Endothelial cell of umbilical vein (primary cell): ENCODE measurements around the gene DENND6A. TPM values are rescaled to one million over a fixed set of nuclear protein-coding genes. Genes with fewer than 3 reads are reported as not detected.

Experiments
- BruUV-seq: library from RNA; stranded (reverse); fragments of 400-500 nt; replicated peaks from 2 replicates; lab custom pipeline; 2021; lab: Mats Ljungman, UMichigan
- CTCF ChIA-PET: fragments of 300-600, 350-600 bp; sonication (Branson Sonifier 250); formaldehyde crosslinking; loops from one replicate; lab custom pipeline; 2021; ENCODE audit warnings: antibody characterized with exemption, inconsistent platforms; lab: Charles Lee
- POLR2A ChIA-PET: fragments of 300-600, 350-600 bp; sonication (Branson Sonifier 250); formaldehyde crosslinking; loops from one replicate; lab custom pipeline; 2021; ENCODE audit warnings: antibody characterized with exemption, inconsistent platforms; lab: Charles Lee
- DNase-seq: peaks from one replicate; pipeline ENCODE4 v3.0.0-alpha.2; 2011; ENCODE audit warnings: low read depth, low spot score
- FAIRE-seq: peaks from 2 replicates; lab custom pipeline; 2011; peaks lifted over from hg19 to GRCh38; lab: Jason Lieb, UNC
- H2AFZ ChIP-seq: 2 replicates; pipeline ENCODE4 v1.6.0; 2012; ENCODE audit warnings: low read depth, low read length, control low read depth, inconsistent platforms
- H3K27ac ChIP-seq: 2 replicates; pipeline ENCODE4 v1.5.1; 2011; ENCODE audit warnings: low read depth, mild to moderate bottlenecking, control low read depth, low read length, moderate library complexity; ENCODE audit not compliant: insufficient read depth
- H3K27me3 ChIP-seq, 2 experiments: 2 replicates each; pipeline versions ENCODE4 v1.6.0 to v1.6.1; 2011; ENCODE audit warnings: low read length in 2 of 2, mixed read lengths in 1 of 2; ENCODE audit not compliant: control insufficient read depth in 2 of 2, insufficient read depth in 2 of 2
- H3K36me3 ChIP-seq, 2 experiments: 2 replicates in 1 of 2; 3 replicates in 1 of 2; pipeline ENCODE4 v1.5.1; 2011; ENCODE audit warnings: low read length in 2 of 2, mild to moderate bottlenecking in 1 of 2, moderate library complexity in 1 of 2; ENCODE audit not compliant: control insufficient read depth in 2 of 2, insufficient read depth in 2 of 2; ENCODE audit errors: extremely low read depth in 1 of 2
- H3K4me1 ChIP-seq: 3 replicates; pipeline ENCODE4 v1.5.1; 2011; ENCODE audit warnings: mild to moderate bottlenecking, low read length; ENCODE audit not compliant: control insufficient read depth, insufficient read depth; ENCODE audit errors: extremely low read depth
- H3K4me2 ChIP-seq: 2 replicates; pipeline ENCODE4 v1.6.1; 2011; ENCODE audit warnings: low read length, control low read depth, mixed read lengths; ENCODE audit not compliant: insufficient read depth
- H3K4me3 ChIP-seq, 3 experiments: fragments of 200-600 bp in 1 of 3; sonication (generic), shearing (Covaris generic) in 1 of 3; replicated peaks in 1 of 3; 2 replicates each; pipeline ENCODE4 v1.5.1; 2011 to 2016; ENCODE audit warnings: control low read depth in 3 of 3, low read length in 3 of 3, mild to moderate bottlenecking in 2 of 3, inconsistent platforms in 1 of 3, low read depth in 1 of 3, moderate library complexity in 1 of 3; ENCODE audit not compliant: insufficient read depth in 1 of 3
- H3K79me2 ChIP-seq: 2 replicates; pipeline ENCODE4 v1.6.0; 2012; ENCODE audit warnings: low read length, inconsistent platforms; ENCODE audit not compliant: control insufficient read depth, insufficient read depth
- H3K9ac ChIP-seq: replicated peaks from 2 replicates; pipeline ENCODE3; 2011; ENCODE audit warnings: low read length, control low read depth; ENCODE audit not compliant: insufficient read depth; ENCODE audit errors: extremely low read depth
- H3K9me1 ChIP-seq: replicated peaks from 3 replicates; pipeline ENCODE4 v1.6.0; 2011; ENCODE audit warnings: mild to moderate bottlenecking, low read length; ENCODE audit not compliant: control insufficient read depth, insufficient read depth; ENCODE audit errors: extremely low read depth
- H3K9me3 ChIP-seq: replicated peaks from 2 replicates; pipeline ENCODE4 v1.5.1; 2012; ENCODE audit warnings: low read length, inconsistent platforms; ENCODE audit not compliant: control insufficient read depth, insufficient read depth
- H4K20me1 ChIP-seq: replicated peaks from 2 replicates; pipeline ENCODE3; 2011; ENCODE audit warnings: mild to moderate bottlenecking, low read length; ENCODE audit not compliant: control insufficient read depth, insufficient read depth; ENCODE audit errors: extremely low read depth
- EZH2 ChIP-seq: IDR thresholded peaks from 2 replicates; pipeline ENCODE4 v1.6.1; 2012; ENCODE audit warnings: borderline replicate concordance, low read depth, mild to moderate bottlenecking, moderate library complexity, low read length, inconsistent platforms; ENCODE audit not compliant: severe bottlenecking
- FOS ChIP-seq: IDR thresholded peaks from 2 replicates; pipeline ENCODE4 v1.6.1; 2011; ENCODE audit warnings: mild to moderate bottlenecking, low read length, moderate library complexity, borderline replicate concordance; ENCODE audit not compliant: insufficient read depth
- GATA2 ChIP-seq: IDR thresholded peaks from 2 replicates; pipeline ENCODE4 v1.7.0; 2011; ENCODE audit warnings: low read depth, mild to moderate bottlenecking, moderate library complexity, mixed read lengths, low read length; ENCODE audit not compliant: insufficient read length, insufficient read depth
- JUN ChIP-seq: IDR thresholded peaks from 2 replicates; pipeline ENCODE4 v1.6.1; 2011; ENCODE audit warnings: borderline replicate concordance, low read depth; ENCODE audit not compliant: insufficient read length, insufficient read depth
- MAX ChIP-seq: IDR thresholded peaks from 2 replicates; pipeline ENCODE4 v1.6.1; 2011; ENCODE audit not compliant: insufficient read depth, insufficient read length
- MYC ChIP-seq: IDR thresholded peaks from one replicate; pipeline ENCODE4 v1.6.1; 2011; ENCODE audit warnings: mild to moderate bottlenecking, low read depth, low read length
- POLR2A ChIP-seq: IDR thresholded peaks from 2 replicates; pipeline ENCODE4 v1.6.1; 2012; ENCODE audit warnings: low read depth, mild to moderate bottlenecking, control low read depth, low read length
- POLR2AphosphoS5 ChIP-seq: IDR thresholded peaks from 2 replicates; pipeline ENCODE4 v1.6.1; 2012; ENCODE audit warnings: low read depth, mild to moderate bottlenecking, control low read depth, low read length, moderate library complexity; ENCODE audit not compliant: insufficient read depth
- dilution Hi-C: fragments of 300-500 bp; cut with MboI; formaldehyde crosslinking; loops from one replicate; pipeline ENCODE4 v1.15.0; 2019; ENCODE audit warnings: low sequenced_read_pairs; ENCODE audit not compliant: extremely low pct_ligation_motif_present
- intact Hi-C: fragments of 100-400 bp; cut with micrococcal nuclease; formaldehyde crosslinking; loops from one replicate; pipeline ENCODE4 v1.10.0; 2022
- polyA plus RNA-seq, 4 experiments: library from polyadenylated mRNA; depleted of rRNA in 3 of 4; stranded (reverse) in 3 of 4; unstranded in 1 of 4; fragments of >200 nt; gene quantifications; 2 replicates each; pipeline versions ENCODE4 v1.2.1 to v1.2.3, GENCODE V29; 2011 to 2012; ENCODE audit warnings: missing spikeins in 1 of 4
- total RNA-seq: library from RNA; stranded (reverse); gene quantifications from 2 replicates; pipeline ENCODE4 v1.2.3, GENCODE V29; 2021
- TF ChIP-seq, protein P1 (sequence below), 2 donors: IDR thresholded peaks; 1 replicate in 1 of 2; 2 replicates in 1 of 2; pipeline ENCODE4 v1.5.1; 2011; ENCODE audit warnings: low read length in 2 of 2, mild to moderate bottlenecking in 2 of 2, moderate library complexity in 2 of 2, control low read depth in 1 of 2, inconsistent platforms in 1 of 2, low read depth in 1 of 2; ENCODE audit not compliant: insufficient read depth in 1 of 2; ENCODE audit errors: extremely low read depth in 1 of 2

The DENND6A gene
- total and polyA plus RNA-seq, 2 donors (not counting 3 experiments of a cell fraction or from before 2014, with no cell fraction given), result 12.7 to 25.0 TPM

DNA sequence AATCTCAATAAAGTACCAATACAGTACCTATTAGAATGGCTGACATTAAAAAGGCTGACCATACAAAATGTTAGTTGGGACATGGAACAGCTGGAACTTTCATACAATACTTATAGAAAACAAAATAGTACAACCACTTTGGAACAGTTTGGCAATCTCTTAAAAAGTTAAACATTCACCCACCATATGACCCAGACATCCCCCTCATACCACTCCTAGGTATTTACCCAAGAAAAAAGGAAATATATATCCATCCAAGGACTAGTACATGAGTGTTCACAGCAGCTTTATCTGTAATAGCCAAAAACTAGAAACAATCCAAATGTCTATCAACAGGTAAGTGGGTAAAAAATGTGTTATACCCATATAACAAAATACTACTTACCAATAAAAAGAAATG is 70.5 kb downstream of the DENND6A start:
- no peaks in the 10 kb centered on the region for H3K4me1 ChIP-seq
- H2AFZ ChIP-seq, result no peak overlapping the region
- no peak overlapping the region for H3K27ac ChIP-seq
- no peaks in the 10 kb centered on the region for H3K9me3 ChIP-seq
- H3K27me3 ChIP-seq, result no peaks in the 10 kb centered on the region
- no peak overlapping the region for H3K9ac ChIP-seq
- H3K4me3 ChIP-seq, result no peak overlapping the region
- no peak overlapping the region for H3K4me2 ChIP-seq
- TF ChIP-seq POLR2A (no peak), MYC (no peak), EZH2 (no peak), GATA2 (no peak), MAX (no peak), JUN (no peak), FOS (no peak), POLR2AphosphoS5 (no peak)
- TF ChIP-seq, protein P1, sequence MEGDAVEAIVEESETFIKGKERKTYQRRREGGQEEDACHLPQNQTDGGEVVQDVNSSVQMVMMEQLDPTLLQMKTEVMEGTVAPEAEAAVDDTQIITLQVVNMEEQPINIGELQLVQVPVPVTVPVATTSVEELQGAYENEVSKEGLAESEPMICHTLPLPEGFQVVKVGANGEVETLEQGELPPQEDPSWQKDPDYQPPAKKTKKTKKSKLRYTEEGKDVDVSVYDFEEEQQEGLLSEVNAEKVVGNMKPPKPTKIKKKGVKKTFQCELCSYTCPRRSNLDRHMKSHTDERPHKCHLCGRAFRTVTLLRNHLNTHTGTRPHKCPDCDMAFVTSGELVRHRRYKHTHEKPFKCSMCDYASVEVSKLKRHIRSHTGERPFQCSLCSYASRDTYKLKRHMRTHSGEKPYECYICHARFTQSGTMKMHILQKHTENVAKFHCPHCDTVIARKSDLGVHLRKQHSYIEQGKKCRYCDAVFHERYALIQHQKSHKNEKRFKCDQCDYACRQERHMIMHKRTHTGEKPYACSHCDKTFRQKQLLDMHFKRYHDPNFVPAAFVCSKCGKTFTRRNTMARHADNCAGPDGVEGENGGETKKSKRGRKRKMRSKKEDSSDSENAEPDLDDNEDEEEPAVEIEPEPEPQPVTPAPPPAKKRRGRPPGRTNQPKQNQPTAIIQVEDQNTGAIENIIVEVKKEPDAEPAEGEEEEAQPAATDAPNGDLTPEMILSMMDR (IDR thresholded peaks at IDR 0.05; ENCODE audit: extremely low read depth in 1 of 2, insufficient read depth in 1 of 2, low read depth in 1 of 2, low read length in 2 of 2), result no peak
- FAIRE-seq (no peak), DNase-seq (no peak)
- CTCF ChIA-PET, result no interaction called here
- dilution Hi-C loops, result no loop called here
- POLR2A ChIA-PET, result no interaction called here
- peaks cover 0 to 2% of the 10 kb centered on the region in 2 experiments for H3K36me3 ChIP-seq
- no peaks in the 10 kb centered on the region for H3K9me1 ChIP-seq
- H3K79me2 ChIP-seq, result no peaks in the 10 kb centered on the region
- no peaks in the 10 kb centered on the region for H4K20me1 ChIP-seq
- BruUV-seq, result no TSS peak
- intact Hi-C loops, result no loop called here
